GM12873 (cell line): ENCODE results near the gene MTPN.

ENCODE experiments used
- CTCF ChIP-seq: IDR thresholded peaks from 2 replicates; pipeline ENCODE4 v1.5.1; 2012; ENCODE audit warnings: low read depth, mild to moderate bottlenecking, moderate library complexity, low read length, control low read depth; ENCODE audit not compliant: insufficient read depth; ENCODE audit errors: missing control alignments

Gene MTPN

GRCh38 chr7:135940077-135941075 is 36.8 kb downstream of the MTPN start:
- TF ChIP-seq CTCF = no peak

GRCh38 chr7:135939261-135939812 is 37.8 kb downstream of the MTPN start:
- TF ChIP-seq CTCF = no peak

- no peak for TF ChIP-seq CTCF
Measured at GRCh38 chr7:135938563-135938962, 38.6 kb downstream of the MTPN start.

- no peak for TF ChIP-seq CTCF
Measured at GRCh38 chr7:135938086-135938485, 39.1 kb downstream of the MTPN start.

GRCh38 chr7:135936497-135937217 is 40.5 kb downstream of the MTPN start:
- no peak for TF ChIP-seq CTCF

- TF ChIP-seq CTCF = no peak
Measured at GRCh38 chr7:135934651-135935050, 42.5 kb downstream of the MTPN start.

GRCh38 chr7:135933509-135934188 is 43.5 kb downstream of the MTPN start:
- TF ChIP-seq CTCF = no peak
